ENCODE data around the gene SCD5. TPM values are rescaled to one million over a fixed set of nuclear protein-coding genes. Genes with fewer than 3 reads are reported as not detected.

Gene SCD5
- total and polyA plus RNA-seq, 2 of the 8 experiments (the other 6 are each of a cell fraction or from before 2014, with no cell fraction given) = 0.92 to 1.2 TPM

- TF ChIP-seq ATF2 (IDR thresholded peaks at IDR 0.05; ENCODE audit: low read length) (no peak), MAX (IDR thresholded peaks at IDR 0.05) (no peak)
Measured at GRCh38 chr4:82688091-82688795, 110.4 kb downstream of the SCD5 start (continued).
